ENCODE measurements around the gene PLEKHO1.

The PLEKHO1 gene

DNA sequence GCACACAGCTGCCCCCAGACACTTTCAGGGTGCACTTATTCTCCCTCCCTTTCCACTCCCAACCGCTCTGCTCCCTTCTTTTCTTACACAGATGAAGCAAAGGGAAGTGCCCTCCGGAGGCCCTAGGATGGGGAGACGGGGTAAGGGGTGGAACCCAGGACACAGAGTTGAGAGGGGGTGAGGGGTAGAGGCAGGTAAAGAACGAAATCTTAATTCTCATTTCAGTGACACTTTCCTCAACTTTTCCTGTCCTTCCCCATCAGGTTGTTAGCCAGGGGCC, 12.8 kb downstream of the PLEKHO1 start:
- DNase-seq (ENCODE audit: insufficient read length) (no peak), FAIRE-seq (no peak)
- TF ChIP-seq POLR2A (IDR thresholded peaks at IDR 0.05; ENCODE audit: low read depth, low read length) (no peak), POLR2AphosphoS5 (IDR thresholded peaks at IDR 0.05; ENCODE audit: low read depth, low read length) (no peak), TAF1 (IDR thresholded peaks at IDR 0.05; ENCODE audit: borderline replicate concordance, low read depth, low read length) (no peak)

DNA sequence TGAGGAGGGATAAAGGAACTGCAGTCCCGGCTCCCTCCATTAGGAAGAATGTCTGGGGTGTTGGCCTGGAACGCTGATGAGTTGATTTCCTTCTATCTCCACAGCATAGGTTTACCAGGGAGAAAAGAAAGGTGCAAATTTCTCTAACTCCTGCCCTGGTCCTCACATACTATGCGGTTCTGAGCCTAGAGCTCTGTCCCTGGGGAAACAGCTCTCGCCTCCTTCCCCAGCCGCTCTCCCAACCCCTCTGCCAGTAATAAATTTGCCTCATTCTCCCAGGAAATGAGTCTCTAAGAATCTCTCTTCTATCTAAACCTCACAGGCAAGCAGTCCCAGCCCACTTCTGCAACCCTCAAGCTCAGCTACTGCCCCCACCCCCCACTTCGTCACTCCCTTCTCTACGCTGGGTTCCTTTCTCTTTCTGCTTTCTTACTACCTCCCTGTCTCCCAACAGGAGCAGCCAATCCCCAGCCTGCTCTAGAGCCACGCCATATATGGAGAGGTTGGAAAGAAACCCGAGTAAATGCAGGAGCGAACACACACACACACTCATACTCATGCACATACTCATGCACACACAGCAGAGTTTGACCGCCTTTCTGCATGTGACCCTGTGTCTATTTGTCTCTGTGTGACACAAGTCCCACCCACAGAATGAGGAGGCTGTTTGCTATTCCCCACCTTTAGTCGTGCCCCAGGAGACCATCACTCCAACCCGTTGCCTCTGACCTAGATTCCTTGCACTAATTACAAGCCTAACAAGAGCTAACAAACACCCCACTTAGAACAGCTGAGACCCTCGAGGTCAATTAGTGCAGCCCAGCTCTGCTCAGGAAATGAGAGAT, 13.4 kb downstream of the PLEKHO1 start:
- TF ChIP-seq TAF1 (IDR thresholded peaks at IDR 0.05; ENCODE audit: borderline replicate concordance, low read depth, low read length) (no peak), POLR2AphosphoS5 (IDR thresholded peaks at IDR 0.05; ENCODE audit: low read depth, low read length) (peak; percentile 87), POLR2A (IDR thresholded peaks at IDR 0.05; ENCODE audit: low read depth, low read length) (peak; percentile 66; the same call in 1 of the 2 replicates)
- DNase-seq (ENCODE audit: insufficient read length) (no peak), FAIRE-seq (peak; percentile 73)

DNA sequence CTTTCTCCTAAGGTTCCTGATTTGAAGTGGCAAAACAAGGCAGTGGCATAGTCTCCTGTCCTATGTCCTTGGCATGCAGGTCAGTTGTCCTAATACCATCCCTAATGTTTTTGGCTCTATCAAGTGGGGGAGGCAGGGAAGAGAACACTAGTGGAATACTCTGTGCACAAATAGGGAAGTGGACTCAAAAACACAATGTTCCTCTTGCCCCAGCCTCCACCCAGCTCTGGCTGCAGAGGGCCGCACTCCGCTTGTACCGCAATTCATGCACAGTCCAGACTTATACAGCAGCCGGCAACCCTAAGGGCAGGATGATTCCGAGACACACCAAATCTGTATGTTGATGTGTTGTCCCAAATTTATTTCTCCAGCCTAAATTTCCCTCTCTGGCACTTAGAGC, 14.5 kb downstream of the PLEKHO1 start:
- DNase-seq (ENCODE audit: insufficient read length) = no peak
- TF ChIP-seq POLR2AphosphoS5 (IDR thresholded peaks at IDR 0.05; ENCODE audit: low read depth, low read length) (no peak), POLR2A (IDR thresholded peaks at IDR 0.05; ENCODE audit: low read depth, low read length) (no peak), TAF1 (IDR thresholded peaks at IDR 0.05; ENCODE audit: borderline replicate concordance, low read depth, low read length) (no peak)
- no peak for FAIRE-seq

- FAIRE-seq (no peak), DNase-seq (ENCODE audit: insufficient read length) (no peak)
- no peak; the same call in 1 of the 2 replicates for TF ChIP-seq POLR2AphosphoS5 (IDR thresholded peaks at IDR 0.05; ENCODE audit: low read depth, low read length)
- no peak for TF ChIP-seq POLR2A (IDR thresholded peaks at IDR 0.05; ENCODE audit: low read depth, low read length)
- TF ChIP-seq TAF1 (IDR thresholded peaks at IDR 0.05; ENCODE audit: borderline replicate concordance, low read depth, low read length) = no peak
These were observed 15.1 kb downstream of the PLEKHO1 start for GRCh38 chr1:150164779-150165178.

- peak; percentile 66 for FAIRE-seq
- no peak for DNase-seq (ENCODE audit: insufficient read length)
- TF ChIP-seq TAF1 (IDR thresholded peaks at IDR 0.05; ENCODE audit: borderline replicate concordance, low read depth, low read length) (no peak), POLR2A (IDR thresholded peaks at IDR 0.05; ENCODE audit: low read depth, low read length) (no peak), POLR2AphosphoS5 (IDR thresholded peaks at IDR 0.05; ENCODE audit: low read depth, low read length) (no peak; the same call in 1 of the 2 replicates)
These were observed 16.2 kb downstream of the PLEKHO1 start for GRCh38 chr1:150165622-150166612.

DNA sequence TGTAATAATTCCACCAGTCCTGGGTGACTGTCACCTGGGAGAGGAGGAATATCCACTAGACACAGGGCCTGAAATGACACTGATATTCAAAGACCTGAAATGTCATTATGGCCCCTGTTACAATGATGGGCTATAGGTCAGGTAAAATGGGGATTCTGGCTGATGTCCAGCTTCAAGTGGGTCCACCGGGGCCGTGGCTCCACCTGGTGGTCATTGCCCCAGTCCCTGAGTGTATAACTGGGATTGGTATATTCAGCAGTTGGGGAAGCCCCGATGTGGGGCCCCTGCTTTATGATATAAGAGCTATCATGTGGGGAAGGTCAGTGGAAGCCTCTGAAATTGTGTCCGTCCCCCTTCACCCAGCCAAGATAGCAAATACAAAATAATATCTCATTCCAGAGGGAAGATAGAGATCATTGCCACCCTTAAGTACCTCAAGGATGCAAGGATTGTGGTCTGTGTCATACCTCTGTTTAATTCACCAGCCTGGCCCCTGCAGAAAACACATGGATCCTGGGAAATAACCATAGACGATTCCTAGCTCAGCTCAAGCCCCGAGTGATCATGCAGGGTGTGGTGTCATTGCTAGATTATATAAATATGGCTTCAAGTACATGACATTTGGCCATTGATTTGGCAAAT, 19.4 kb downstream of the PLEKHO1 start:
- peak; percentile 83 for FAIRE-seq
- TF ChIP-seq POLR2A (IDR thresholded peaks at IDR 0.05; ENCODE audit: low read depth, low read length) (no peak), POLR2AphosphoS5 (IDR thresholded peaks at IDR 0.05; ENCODE audit: low read depth, low read length) (no peak), TAF1 (IDR thresholded peaks at IDR 0.05; ENCODE audit: borderline replicate concordance, low read depth, low read length) (no peak)
- DNase-seq (ENCODE audit: insufficient read length) = no peak

DNA sequence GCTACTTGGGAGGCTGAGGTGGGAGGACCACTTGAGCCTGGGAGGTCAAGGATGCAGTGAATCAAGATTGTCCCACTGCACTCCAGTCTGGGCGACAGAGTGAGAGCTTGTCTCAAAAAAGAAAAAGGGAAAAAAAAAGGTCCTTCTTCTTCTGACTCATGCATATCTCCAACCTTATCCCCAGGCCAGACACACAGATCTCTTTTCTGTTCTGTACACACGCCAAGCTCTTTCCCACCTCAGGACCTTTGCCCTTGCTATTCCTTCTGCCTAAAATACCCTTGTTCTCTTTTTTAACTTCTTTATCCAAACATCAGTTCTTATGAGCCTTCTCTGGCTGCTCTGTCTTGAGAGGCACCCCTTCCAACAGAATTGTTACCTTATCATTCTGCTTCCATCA, 22.1 kb downstream of the PLEKHO1 start:
- TF ChIP-seq POLR2A (IDR thresholded peaks at IDR 0.05; ENCODE audit: low read depth, low read length) (no peak), TAF1 (IDR thresholded peaks at IDR 0.05; ENCODE audit: borderline replicate concordance, low read depth, low read length) (no peak), POLR2AphosphoS5 (IDR thresholded peaks at IDR 0.05; ENCODE audit: low read depth, low read length) (no peak)
- FAIRE-seq (no peak), DNase-seq (ENCODE audit: insufficient read length) (no peak)

DNA sequence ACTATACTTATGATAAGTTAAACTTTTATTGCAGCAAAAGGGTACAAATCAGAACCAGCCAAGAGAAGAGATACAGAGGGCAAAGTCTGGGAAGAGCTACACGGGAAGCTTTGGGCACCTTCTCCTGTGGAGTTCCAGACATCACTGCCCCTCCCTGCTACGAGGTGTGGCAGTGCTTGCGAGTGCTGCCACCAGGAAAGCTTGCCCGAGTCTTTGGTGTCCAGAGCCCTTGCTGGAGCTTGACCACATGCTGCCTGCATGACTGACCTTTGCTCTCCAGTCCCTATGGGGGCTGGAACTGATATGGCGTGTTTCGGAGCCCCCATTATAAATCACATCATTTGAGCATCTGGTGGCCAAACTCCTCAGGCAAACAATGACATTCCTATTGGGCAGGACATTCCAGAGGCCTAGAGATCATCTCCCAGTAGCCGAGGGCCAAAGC, 23.4 kb downstream of the PLEKHO1 start:
- DNase-seq (ENCODE audit: insufficient read length) (no peak), FAIRE-seq (no peak)
- TF ChIP-seq TAF1 (IDR thresholded peaks at IDR 0.05; ENCODE audit: borderline replicate concordance, low read depth, low read length) (no peak), POLR2A (IDR thresholded peaks at IDR 0.05; ENCODE audit: low read depth, low read length) (no peak), POLR2AphosphoS5 (IDR thresholded peaks at IDR 0.05; ENCODE audit: low read depth, low read length) (no peak)

- DNase-seq (ENCODE audit: insufficient read length) (no peak), FAIRE-seq (no peak)
- no peak for TF ChIP-seq POLR2AphosphoS5 (IDR thresholded peaks at IDR 0.05; ENCODE audit: low read depth, low read length)
- no peak for TF ChIP-seq POLR2A (IDR thresholded peaks at IDR 0.05; ENCODE audit: low read depth, low read length)
- no peak for TF ChIP-seq TAF1 (IDR thresholded peaks at IDR 0.05; ENCODE audit: borderline replicate concordance, low read depth, low read length)
These were observed 26.9 kb downstream of the PLEKHO1 start for GRCh38 chr1:150176593-150176992.

GRCh38 chr1:150178548-150178947, 28.8 kb downstream of the PLEKHO1 start:
- no peak for TF ChIP-seq POLR2AphosphoS5 (IDR thresholded peaks at IDR 0.05; ENCODE audit: low read depth, low read length)
- TF ChIP-seq POLR2A (IDR thresholded peaks at IDR 0.05; ENCODE audit: low read depth, low read length) = no peak
- TF ChIP-seq TAF1 (IDR thresholded peaks at IDR 0.05; ENCODE audit: borderline replicate concordance, low read depth, low read length) = no peak
- FAIRE-seq (no peak), DNase-seq (ENCODE audit: insufficient read length) (no peak)

DNA sequence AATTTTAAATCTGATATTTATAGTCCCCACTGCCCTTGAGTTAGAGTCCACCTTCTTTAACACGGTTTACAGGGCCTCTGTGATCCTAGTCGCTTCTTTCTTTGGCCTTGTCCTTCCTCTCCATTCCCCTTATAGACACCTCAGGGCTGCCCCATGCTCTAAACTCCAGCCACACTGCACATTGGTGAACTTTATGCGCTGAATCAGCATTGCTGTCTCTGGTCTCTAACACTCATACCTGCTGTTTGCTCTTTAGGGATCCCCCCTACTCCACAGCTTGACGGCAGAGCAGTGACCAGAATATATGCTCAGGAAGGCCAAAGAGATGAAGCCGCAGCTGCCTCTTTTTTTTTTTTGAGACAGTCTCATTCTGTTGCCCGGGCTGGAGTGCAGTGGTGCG, 30.2 kb downstream of the PLEKHO1 start:
- no peak for TF ChIP-seq POLR2A (IDR thresholded peaks at IDR 0.05; ENCODE audit: low read depth, low read length)
- no peak for TF ChIP-seq POLR2AphosphoS5 (IDR thresholded peaks at IDR 0.05; ENCODE audit: low read depth, low read length)
- TF ChIP-seq TAF1 (IDR thresholded peaks at IDR 0.05; ENCODE audit: borderline replicate concordance, low read depth, low read length) = no peak
- DNase-seq (ENCODE audit: insufficient read length) (no peak), FAIRE-seq (no peak)
